Activated CD4-positive, alpha-beta memory T cell treated with anti-CD3 and anti-CD28 coated beads for 36 hours (primary cell): ENCODE measurements around the gene TYMP. TPM values are rescaled to one million over a fixed set of nuclear protein-coding genes. Genes with fewer than 3 reads are reported as not detected.
A peak's percentile ranks its signal among the peaks of the same experiment; 100 is the strongest.

Experiments used
- CTCF ChIA-PET: fragments of 350-600 bp; sonication (Branson Sonifier 250); formaldehyde crosslinking; loops from one replicate; lab custom pipeline; 2021; ENCODE audit warnings: antibody characterized with exemption, inconsistent platforms; lab: Charles Lee
- POLR2A ChIA-PET: fragments of 350-600 bp; sonication (Branson Sonifier 250); formaldehyde crosslinking; loops from one replicate; lab custom pipeline; 2021; ENCODE audit warnings: antibody characterized with exemption; lab: Charles Lee
- DNase-seq: peaks from one replicate; pipeline ENCODE4 v3.0.0-alpha.2; 2020
- H3K27ac Mint-ChIP-seq: one replicate; pipeline ENCODE4 v1.8.0; 2021; ENCODE audit warnings: mixed read lengths
- H3K27me3 Mint-ChIP-seq: one replicate; pipeline ENCODE4 v1.8.0; 2021; ENCODE audit warnings: mixed read lengths
- H3K36me3 Mint-ChIP-seq: one replicate; pipeline ENCODE4 v1.8.0; 2021; ENCODE audit warnings: mixed read lengths
- H3K4me1 Mint-ChIP-seq: one replicate; pipeline ENCODE4 v1.8.0; 2021; ENCODE audit warnings: low read depth, mixed read lengths
- H3K4me3 Mint-ChIP-seq: one replicate; pipeline ENCODE4 v1.8.0; 2021; ENCODE audit warnings: mild to moderate bottlenecking, mixed read lengths
- H3K9me3 Mint-ChIP-seq: one replicate; pipeline ENCODE4 v1.8.0; 2021; ENCODE audit warnings: mixed read lengths
- intact Hi-C: fragments of 100-400 bp; cut with micrococcal nuclease; formaldehyde crosslinking; loops from one replicate; pipeline ENCODE4 v1.15.1; 2023
- total RNA-seq, 2 experiments: library from RNA; stranded (reverse); gene quantifications; one replicate each; pipeline ENCODE4 v1.2.3, GENCODE V29; 2021

The TYMP gene
- total RNA-seq, 2 experiments from 2014 or later = 64.7 to 65.6 TPM

DNA sequence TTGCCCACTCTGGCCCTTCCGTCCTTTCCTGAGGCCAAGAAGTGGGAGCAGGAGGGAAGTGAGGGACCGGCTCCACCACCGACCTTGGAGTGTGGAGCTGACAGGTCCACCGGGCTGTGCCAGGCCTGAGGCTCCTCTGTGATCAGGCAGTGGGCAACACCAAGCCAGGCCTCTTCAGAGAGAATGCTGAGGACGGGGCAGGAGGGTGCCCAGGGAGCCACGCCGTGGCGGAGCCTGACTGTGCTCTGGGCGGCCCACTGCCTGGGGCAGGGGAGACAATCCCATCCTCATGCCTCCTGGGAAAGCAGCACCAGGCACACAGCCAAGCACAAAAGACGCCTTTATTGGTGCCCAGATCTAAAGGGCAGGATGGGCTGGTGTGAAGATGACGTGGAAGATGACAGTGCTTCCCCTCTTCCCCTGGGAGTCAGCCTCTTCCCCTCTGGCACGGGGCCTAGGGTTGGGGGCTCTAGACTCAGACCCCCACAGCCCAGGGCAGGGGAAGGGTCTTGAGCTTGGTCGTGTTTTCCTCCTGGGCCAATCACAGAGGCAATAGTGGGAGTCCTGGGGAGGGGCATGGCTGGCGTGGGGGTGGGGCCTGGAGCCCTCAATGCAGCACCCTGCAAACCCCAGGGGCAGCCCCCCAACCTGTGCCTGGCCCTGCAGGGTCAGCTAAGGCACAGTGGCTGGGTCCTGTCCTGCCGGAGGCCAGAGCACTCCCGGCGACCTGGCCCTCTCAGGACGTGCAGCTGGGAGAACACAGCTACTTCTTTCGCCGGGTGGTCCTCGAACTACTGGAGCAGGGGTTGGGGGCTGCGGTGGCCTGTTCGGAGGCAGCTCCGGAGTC, 27.0 kb downstream of the TYMP start:
- POLR2A ChIA-PET = interaction anchor here (0.7 kb wide), 1 partner anchor 233 kb away, joined by 3 read pairs; no protein-coding TSS in a partner anchor
- Mint-ChIP-seq H3K4me3 (no peak overlapping the region), H3K36me3 (peaks cover 5% of the 10 kb centered on the region), H3K27me3 (no peaks in the 10 kb centered on the region), H3K27ac (no peak overlapping the region), H3K4me1 (peaks cover 2% of the 10 kb centered on the region), H3K9me3 (no peaks in the 10 kb centered on the region)
- CTCF ChIA-PET = interaction anchor here (1.0 kb wide), 1 partner anchor 23 kb away, joined by 3 read pairs; the partner anchor contains the start of gene SCO2
- DNase-seq = no peak
- intact Hi-C loops = no loop called here

DNA sequence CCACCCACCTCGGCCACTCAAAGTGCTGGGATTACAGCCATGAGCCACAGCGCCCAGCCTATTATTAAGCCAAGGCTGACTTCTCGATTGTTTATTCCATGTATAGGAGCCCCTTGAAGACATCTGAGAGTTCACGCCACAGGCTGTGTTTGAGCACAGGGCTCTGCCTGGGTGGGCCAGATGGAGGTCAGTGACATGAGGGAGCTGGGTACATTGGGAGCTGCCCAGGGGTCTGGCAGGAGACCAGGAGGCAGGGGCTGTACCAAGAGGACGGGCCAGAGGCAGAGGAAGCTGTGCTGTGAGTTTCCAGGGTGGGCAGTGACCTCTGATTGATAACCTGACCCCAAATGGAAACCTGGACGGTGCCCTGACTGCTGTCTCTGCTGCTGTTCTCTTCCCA, 27.7 kb downstream of the TYMP start:
- ChIA-PET POLR2A (no interaction called here), CTCF (interaction anchor here (1.0 kb wide), 1 partner anchor 24 kb away, joined by 3 read pairs; the partner anchor contains the start of gene SCO2)
- DNase-seq = no peak
- peaks cover under 1% of the 10 kb centered on the region for H3K36me3 Mint-ChIP-seq
- H3K27ac Mint-ChIP-seq = no peak overlapping the region
- intact Hi-C loops = no loop called here
- H3K4me3 Mint-ChIP-seq = no peak overlapping the region
- H3K9me3 Mint-ChIP-seq = no peaks in the 10 kb centered on the region
- H3K27me3 Mint-ChIP-seq = no peaks in the 10 kb centered on the region
- peaks cover 2% of the 10 kb centered on the region for H3K4me1 Mint-ChIP-seq

DNA sequence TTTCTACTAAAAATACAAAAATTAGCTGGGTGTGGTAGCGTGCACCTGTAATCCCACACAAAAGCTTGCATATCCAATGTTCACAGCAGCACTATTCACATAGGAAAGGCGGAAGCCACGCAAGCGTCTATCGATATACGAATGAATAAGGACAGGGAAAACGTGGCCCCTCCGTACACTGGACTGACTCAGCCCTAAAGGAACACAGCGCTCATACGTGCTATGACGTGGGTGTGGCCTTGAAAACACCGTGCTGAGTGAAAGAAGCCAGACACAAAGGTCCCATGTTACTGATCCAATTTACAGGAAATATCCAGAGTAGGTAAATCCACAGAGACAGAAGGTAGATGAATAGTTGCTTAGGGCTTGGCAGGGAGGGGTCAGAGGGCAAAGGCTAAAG, 29.4 kb downstream of the TYMP start:
- Mint-ChIP-seq H3K36me3 (no peaks in the 10 kb centered on the region), H3K4me1 (no peaks in the 10 kb centered on the region), H3K27me3 (no peaks in the 10 kb centered on the region), H3K27ac (no peak overlapping the region), H3K4me3 (no peak overlapping the region), H3K9me3 (no peaks in the 10 kb centered on the region)
- intact Hi-C loops = no loop called here
- no peak for DNase-seq
- CTCF ChIA-PET = interaction anchor here (1.8 kb wide), 2 partner anchors 25 to 121 kb away, joined by 5 read pairs; partner anchors contain the start of gene SCO2
- POLR2A ChIA-PET = no interaction called here

DNA sequence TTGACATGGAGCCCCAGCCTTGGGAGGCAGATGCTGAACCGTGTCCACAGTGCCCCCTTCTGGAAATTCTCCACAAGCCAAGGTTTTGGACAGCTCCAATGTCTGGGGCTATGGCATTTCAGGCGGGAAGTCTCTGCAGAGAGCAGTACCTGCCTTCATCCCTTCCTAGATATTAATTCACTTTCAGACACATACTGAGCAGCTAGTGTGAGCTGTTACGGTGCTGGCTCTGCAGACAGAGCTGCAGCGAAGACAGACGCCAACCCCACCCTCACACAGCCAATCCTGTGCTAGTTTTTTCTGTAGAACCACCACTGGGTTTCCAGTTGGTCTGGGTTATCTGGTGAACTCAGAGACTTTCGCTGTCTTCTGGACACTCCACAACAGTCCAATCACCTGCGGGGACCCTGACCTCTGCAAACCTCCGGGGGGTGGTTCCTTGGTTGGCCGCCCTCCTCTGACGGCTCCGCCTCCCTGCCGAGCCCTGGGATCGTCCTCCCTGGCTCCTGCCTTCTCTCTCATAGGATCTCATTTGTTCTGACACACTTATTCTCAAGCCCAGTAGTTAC, 31.4 kb downstream of the TYMP start:
- no peaks in the 10 kb centered on the region for H3K36me3 Mint-ChIP-seq

DNA sequence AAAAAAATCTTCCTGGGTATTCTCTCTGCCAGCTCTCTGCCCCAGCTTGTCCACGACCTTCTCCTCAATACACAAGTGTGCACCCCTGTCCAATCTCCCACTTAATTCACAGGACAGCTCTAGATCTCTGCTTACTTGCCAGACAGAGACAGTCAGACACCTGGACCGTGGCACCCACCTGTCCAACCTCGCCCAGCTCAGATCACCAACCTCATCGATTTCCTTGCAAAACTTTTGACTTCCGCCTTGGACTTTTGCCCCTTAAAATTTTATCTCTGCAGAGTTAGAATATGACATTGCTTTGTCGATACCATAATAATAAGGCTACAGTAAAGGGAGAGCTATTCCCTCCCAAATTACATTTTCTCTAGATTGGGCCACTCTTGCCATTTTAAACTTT, 32.7 kb downstream of the TYMP start:
- H3K27ac Mint-ChIP-seq = no peak overlapping the region
- intact Hi-C loops = loop anchor here (5.0 kb wide), 1 partner anchor 40 kb away; no protein-coding TSS in a partner anchor
- H3K36me3 Mint-ChIP-seq = no peaks in the 10 kb centered on the region
- no peaks in the 10 kb centered on the region for H3K27me3 Mint-ChIP-seq
- no peaks in the 10 kb centered on the region for H3K4me1 Mint-ChIP-seq
- CTCF ChIA-PET = interaction anchor here (0.7 to 3.9 kb wide), 22 partner anchors 11 to 256 kb away, joined by 3 to 24 read pairs (median 5); partner anchors contain the start of genes ADM2, HDAC10, LMF2 and MAPK11
- POLR2A ChIA-PET = interaction anchor here (0.7 to 1.1 kb wide), 3 partner anchors 11 to 22 kb away, joined by 3 to 4 read pairs (median 4); partner anchors contain the start of genes LMF2, MIOX and NCAPH2
- no peaks in the 10 kb centered on the region for H3K9me3 Mint-ChIP-seq
- no peak overlapping the region for H3K4me3 Mint-ChIP-seq
- DNase-seq = no peak

More for the DNA sequence above, 31.4 kb downstream of the TYMP start:
- no peak overlapping the region for H3K4me3 Mint-ChIP-seq
- intact Hi-C loops = loop anchor here (1.0 to 5.0 kb wide), 2 partner anchors 41 to 99 kb away; no protein-coding TSS in a partner anchor
- H3K9me3 Mint-ChIP-seq = no peaks in the 10 kb centered on the region
- no peaks in the 10 kb centered on the region for H3K4me1 Mint-ChIP-seq
- POLR2A ChIA-PET = interaction anchor here (0.6 to 0.8 kb wide), 2 partner anchors 9 to 72 kb away, joined by 3 read pairs; partner anchors contain the start of genes LMF2 and NCAPH2
- H3K27ac Mint-ChIP-seq = no peak overlapping the region
- H3K27me3 Mint-ChIP-seq = no peaks in the 10 kb centered on the region
- peak; percentile 82 for DNase-seq
- CTCF ChIA-PET = interaction anchor here (0.6 to 3.9 kb wide), 34 partner anchors 10 to 257 kb away, joined by 3 to 24 read pairs (median 4); partner anchors contain the start of genes ADM2, LMF2, MIOX and NCAPH2

DNA sequence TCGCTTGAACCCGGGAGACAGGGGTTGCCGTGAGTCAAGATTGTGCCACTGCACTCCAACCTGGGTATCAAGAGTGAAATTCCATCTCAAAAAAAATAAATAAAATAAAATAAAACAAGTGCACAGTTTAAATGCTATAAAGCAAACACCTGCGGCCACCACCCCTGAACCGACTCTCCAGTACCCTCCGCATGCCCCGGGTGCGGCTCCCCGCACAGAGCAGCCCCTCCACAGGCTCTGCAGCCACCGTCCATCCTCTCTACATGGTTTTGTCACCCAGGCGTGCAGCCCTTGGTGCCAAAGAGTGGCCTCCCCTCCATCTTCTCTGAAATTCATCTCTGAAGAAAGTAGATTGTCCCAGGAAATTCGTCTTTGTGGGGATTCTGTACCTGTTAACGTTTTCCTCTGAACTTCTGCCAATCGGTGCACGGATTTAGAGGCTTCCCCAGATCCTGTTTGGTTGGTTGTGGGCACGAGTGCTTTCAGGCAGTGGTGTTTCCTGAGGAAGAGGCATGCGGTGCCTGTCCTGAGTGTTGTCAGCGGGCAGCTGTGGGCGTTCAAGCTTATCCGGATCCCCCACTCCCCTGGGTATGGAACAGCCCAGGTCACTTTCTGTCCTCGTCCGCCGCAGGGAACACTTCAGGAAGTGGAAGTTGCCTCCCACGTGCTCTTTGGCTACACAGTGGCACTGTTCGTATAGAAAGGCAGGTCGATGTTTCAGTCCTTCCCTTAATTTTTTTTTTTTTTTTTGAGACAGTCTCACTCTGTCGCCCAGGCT, 39.1 kb downstream of the TYMP start:
- peak overlapping the region; percentile 23 for H3K4me3 Mint-ChIP-seq
- peaks cover 6% of the 10 kb centered on the region for H3K4me1 Mint-ChIP-seq
- ChIA-PET POLR2A (no interaction called here), CTCF (no interaction called here)
- no peaks in the 10 kb centered on the region for H3K9me3 Mint-ChIP-seq
- intact Hi-C loops = no loop called here
- DNase-seq = peak; percentile 29
- H3K36me3 Mint-ChIP-seq = no peaks in the 10 kb centered on the region
- no peaks in the 10 kb centered on the region for H3K27me3 Mint-ChIP-seq
- H3K27ac Mint-ChIP-seq = no peak overlapping the region

DNA sequence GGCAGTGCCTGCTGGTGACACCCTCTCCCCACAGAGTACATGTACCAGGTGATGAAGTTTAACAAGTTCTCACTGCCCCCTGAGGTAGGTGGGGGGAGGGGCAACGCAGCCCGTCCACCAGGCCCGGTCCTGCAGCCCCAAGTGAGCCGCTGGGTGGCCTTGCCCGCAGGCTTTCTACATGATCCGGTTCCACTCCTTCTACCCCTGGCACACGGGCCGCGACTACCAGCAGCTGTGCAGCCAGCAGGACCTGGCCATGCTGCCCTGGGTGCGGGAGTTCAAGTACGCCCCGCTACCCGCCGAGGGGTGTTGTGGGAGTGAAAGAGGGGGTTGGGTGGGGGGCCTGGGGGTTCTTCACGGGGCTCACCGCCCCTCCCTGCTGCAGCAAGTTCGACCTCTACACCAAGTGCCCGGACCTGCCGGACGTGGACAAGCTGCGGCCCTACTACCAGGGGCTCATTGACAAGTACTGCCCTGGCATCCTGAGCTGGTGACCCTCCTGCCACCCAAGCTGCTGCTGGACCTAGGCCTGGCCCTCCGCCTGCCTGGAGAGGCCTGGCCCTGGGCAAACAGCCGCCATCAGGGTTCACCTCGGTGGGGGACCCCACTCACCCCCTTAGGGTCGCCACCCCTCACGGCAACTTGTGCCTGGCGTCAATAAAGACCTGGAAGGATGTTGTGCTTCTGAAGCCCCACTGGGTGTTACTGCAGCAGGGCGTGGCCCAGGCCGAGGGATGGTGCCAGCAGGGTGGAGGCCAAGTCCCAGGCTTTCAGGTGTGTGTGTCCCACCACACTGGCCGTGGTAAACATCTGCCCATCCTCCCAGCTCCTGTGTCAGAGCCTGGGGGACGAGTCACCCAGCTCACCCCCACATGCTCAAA, 40.2 kb downstream of the TYMP start:
- Mint-ChIP-seq H3K4me3 (no peak overlapping the region), H3K4me1 (peaks cover 6% of the 10 kb centered on the region), H3K27ac (no peak overlapping the region), H3K36me3 (no peaks in the 10 kb centered on the region), H3K9me3 (no peaks in the 10 kb centered on the region), H3K27me3 (no peaks in the 10 kb centered on the region)
- ChIA-PET CTCF (no interaction called here), POLR2A (no interaction called here)
- intact Hi-C loops = no loop called here
- DNase-seq = no peak

DNA sequence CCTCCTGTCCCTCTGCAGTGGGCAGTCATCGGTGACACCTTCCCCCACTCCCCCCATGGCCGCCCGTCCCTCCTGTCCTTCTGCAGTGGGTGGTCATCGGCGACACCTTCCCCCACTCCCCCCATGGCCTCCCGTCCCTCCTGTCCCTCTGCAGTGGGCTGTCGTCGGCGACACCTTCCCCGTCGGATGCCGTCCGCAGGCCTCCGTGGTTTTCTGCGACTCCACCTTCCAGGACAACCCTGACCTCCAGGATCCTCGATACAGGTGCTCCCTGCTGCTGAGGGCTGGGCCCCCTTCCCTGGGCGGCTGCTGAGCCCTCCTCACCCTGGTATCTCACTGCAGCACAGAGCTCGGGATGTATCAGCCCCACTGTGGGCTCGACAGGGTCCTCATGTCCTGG, 40.9 kb downstream of the TYMP start:
- peaks cover 2% of the 10 kb centered on the region for H3K36me3 Mint-ChIP-seq
- no peak for DNase-seq
- intact Hi-C loops = no loop called here
- no peaks in the 10 kb centered on the region for H3K27me3 Mint-ChIP-seq
- H3K27ac Mint-ChIP-seq = no peak overlapping the region
- ChIA-PET CTCF (no interaction called here), POLR2A (no interaction called here)
- H3K9me3 Mint-ChIP-seq = no peaks in the 10 kb centered on the region
- peaks cover 6% of the 10 kb centered on the region for H3K4me1 Mint-ChIP-seq
- no peak overlapping the region for H3K4me3 Mint-ChIP-seq

DNA sequence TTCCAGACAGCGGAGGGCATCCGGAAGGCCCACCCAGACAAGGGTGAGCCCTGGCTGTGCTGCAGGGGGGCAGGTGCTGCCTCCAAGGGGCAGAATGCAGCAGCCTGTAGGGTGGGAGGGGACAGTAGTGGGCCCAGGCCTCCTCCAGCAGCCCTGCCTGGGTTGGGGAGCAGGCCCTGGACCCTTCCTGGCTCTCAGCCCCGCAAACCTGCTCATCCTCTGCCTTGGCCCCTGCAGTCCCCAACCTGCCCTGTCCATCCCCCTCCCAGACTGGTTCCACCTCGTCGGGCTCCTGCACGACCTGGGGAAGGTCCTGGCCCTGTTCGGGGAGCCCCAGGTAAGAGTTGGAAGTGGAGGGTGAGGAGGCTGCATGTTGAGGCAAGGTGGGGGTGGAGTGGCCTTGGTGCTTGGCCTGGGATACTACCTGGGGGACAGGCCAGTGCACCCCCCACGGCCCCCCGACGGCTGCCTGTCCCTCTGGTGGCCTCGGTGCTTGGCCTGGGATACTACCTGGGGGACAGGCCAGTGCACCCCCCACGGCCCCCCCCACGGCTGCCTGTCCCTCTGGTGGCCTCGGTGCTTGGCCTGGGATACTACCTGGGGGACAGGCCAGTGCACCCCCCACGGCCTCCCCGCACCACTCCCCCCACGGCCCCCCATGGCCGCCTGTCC, 41.7 kb downstream of the TYMP start:
- intact Hi-C loops = no loop called here
- no peak overlapping the region for H3K27ac Mint-ChIP-seq
- no peaks in the 10 kb centered on the region for H3K9me3 Mint-ChIP-seq
- DNase-seq = no peak
- H3K27me3 Mint-ChIP-seq = no peaks in the 10 kb centered on the region
- ChIA-PET POLR2A (no interaction called here), CTCF (interaction anchor here (2.9 kb wide), 1 partner anchor 10 kb away, joined by 11 read pairs; no protein-coding TSS in a partner anchor)
- H3K36me3 Mint-ChIP-seq = peaks cover 2% of the 10 kb centered on the region
- peaks cover 6% of the 10 kb centered on the region for H3K4me1 Mint-ChIP-seq
- H3K4me3 Mint-ChIP-seq = no peak overlapping the region

DNA sequence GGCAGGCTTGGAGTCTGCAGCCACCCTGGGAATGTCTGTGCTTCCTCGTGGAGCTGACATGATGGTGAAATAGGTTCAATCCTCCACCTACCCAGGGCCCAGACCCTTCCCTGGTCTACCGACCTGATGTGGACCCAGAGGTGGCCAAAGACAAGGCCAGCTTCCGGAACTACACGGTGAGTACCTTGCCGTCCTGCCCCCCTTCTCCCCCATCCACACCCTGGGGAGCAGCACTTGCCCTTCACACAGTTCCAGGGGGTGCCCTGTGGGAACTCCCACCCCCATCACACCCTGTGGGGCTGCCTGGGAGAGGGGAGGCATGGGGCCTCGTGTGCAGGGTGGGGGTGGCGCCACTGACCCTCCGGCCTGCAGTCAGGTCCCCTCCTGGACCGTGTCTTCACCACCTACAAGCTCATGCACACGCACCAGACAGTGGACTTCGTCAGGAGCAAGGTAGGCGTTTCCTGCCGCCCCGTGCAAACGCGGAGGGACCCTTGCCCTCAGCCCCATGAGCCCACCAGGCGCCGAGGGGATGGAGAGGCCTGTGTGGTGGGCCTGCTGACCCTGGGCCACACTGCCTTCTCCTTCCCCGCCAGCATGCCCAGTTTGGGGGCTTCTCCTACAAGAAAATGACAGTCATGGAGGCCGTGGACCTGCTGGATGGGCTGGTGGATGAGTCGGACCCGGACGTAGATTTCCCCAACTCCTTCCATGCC, 42.4 kb downstream of the TYMP start:
- ChIA-PET CTCF (interaction anchor here (0.9 to 2.9 kb wide), 2 partner anchors 11 to 38 kb away, joined by 4 to 11 read pairs; partner anchors contain the start of gene SCO2), POLR2A (no interaction called here)
- DNase-seq = no peak
- Mint-ChIP-seq H3K4me3 (no peak overlapping the region), H3K4me1 (peaks cover 6% of the 10 kb centered on the region), H3K36me3 (peaks cover 2% of the 10 kb centered on the region), H3K9me3 (no peaks in the 10 kb centered on the region), H3K27ac (no peak overlapping the region), H3K27me3 (no peaks in the 10 kb centered on the region)
- intact Hi-C loops = no loop called here
